Measurements from ENCODE around the gene TCP1. TPM values are rescaled to one million over a fixed set of nuclear protein-coding genes. Genes with fewer than 3 reads are reported as not detected.

The TCP1 gene
- total RNA-seq, 1 experiment from 2014 or later: 412 TPM

GRCh38 chr6:159801935-159802334 lies 12.5 kb upstream of the TCP1 start:
- no peak overlapping the region for H3K18ac ChIP-seq (ENCODE audit: insufficient read length, low read depth, low read length)
- H2BK15ac ChIP-seq (ENCODE audit: low read depth, low read length): no peak overlapping the region
- H3K9ac ChIP-seq (ENCODE audit: extremely low read depth, insufficient read length, low read length): no peak overlapping the region
- no peaks in the 10 kb centered on the region; the same call in 1 of the 2 replicates for H3K4me1 ChIP-seq (ENCODE audit: insufficient read depth, low read length)
- no peak for TF ChIP-seq CTCF (conservative IDR thresholded peaks at IDR 0.05)
- no peak overlapping the region for H3T11ph ChIP-seq (ENCODE audit: low read length)
- H3K79me2 ChIP-seq (ENCODE audit: insufficient read depth, low read length): no peaks in the 10 kb centered on the region
- no peak overlapping the region for H3K56ac ChIP-seq (ENCODE audit: insufficient read length, low read depth, low read length)
- peaks cover 4 to 27% (median 18%) of the 10 kb centered on the region in 3 experiments; a peak in 6 of 7 replicates for H3K36me3 Mint-ChIP-seq (ENCODE audit: insufficient read depth in 1 of 3, low read depth in 3 of 3)
- no CpG with 5 or more reads among the region's 8 CpGs for WGBS (ENCODE audit: extremely low coverage, insufficient read length, low lambda C conversion rate)
- no peak overlapping the region for H3K27ac ChIP-seq (ENCODE audit: insufficient read length, low read depth, low read length)
- no peaks in the 10 kb centered on the region for H3K23me2 ChIP-seq (ENCODE audit: insufficient read length, low read depth, low read length, poor library complexity, severe bottlenecking)
- no peak overlapping the region for H2BK12ac ChIP-seq (ENCODE audit: insufficient read length, low read depth, low read length)
- no peak overlapping the region for H2AFZ ChIP-seq (ENCODE audit: low read length)
- H3K27me3 Mint-ChIP-seq (ENCODE audit: low read depth): no peaks in the 10 kb centered on the region
- peaks cover 4 to 12% of the 10 kb centered on the region in 2 experiments; a peak in 2 of 4 replicates for H3K4me1 Mint-ChIP-seq
- H4K5ac ChIP-seq (ENCODE audit: insufficient read length, low read depth, low read length): no peak overlapping the region
- no peaks in the 10 kb centered on the region for H3K9me3 Mint-ChIP-seq
- H3K4ac ChIP-seq (ENCODE audit: low read depth, low read length): no peak overlapping the region
- no peak overlapping the region for H2BK5ac ChIP-seq (ENCODE audit: insufficient read length, low read length)
- H3K14ac ChIP-seq (ENCODE audit: insufficient read depth, low read length): no peak overlapping the region
- no peak for DNase-seq
- H3K4me2 ChIP-seq (ENCODE audit: insufficient read depth, insufficient read length, low read length): no peak overlapping the region
- H3K9me3 ChIP-seq (ENCODE audit: control insufficient read depth, low read depth, low read length): no peaks in the 10 kb centered on the region
- H3K23ac ChIP-seq (ENCODE audit: insufficient read length, low read depth, low read length): no peak overlapping the region
- H2BK20ac ChIP-seq (ENCODE audit: low read depth, low read length, poor library complexity, severe bottlenecking): no peak overlapping the region
- no peaks in the 10 kb centered on the region for H3K79me1 ChIP-seq (ENCODE audit: insufficient read depth, low read depth, low read length, poor library complexity, severe bottlenecking)
- H4K8ac ChIP-seq (replicated peaks; ENCODE audit: insufficient read length, low read depth, low read length): no peak overlapping the region
- no peak overlapping the region for H3K4me3 Mint-ChIP-seq
- no peaks in the 10 kb centered on the region for H3K27me3 ChIP-seq (ENCODE audit: insufficient read depth, low read length)
- no peak overlapping the region for H2BK120ac ChIP-seq (ENCODE audit: low read depth, low read length, poor library complexity, severe bottlenecking)
- no peak overlapping the region for H2AK5ac ChIP-seq (ENCODE audit: insufficient read length, low read length)
- no peak overlapping the region for H4K91ac ChIP-seq (ENCODE audit: insufficient read length, low read depth, low read length)
- no peak overlapping the region for H3K27ac Mint-ChIP-seq
- H4K20me1 ChIP-seq (ENCODE audit: control insufficient read depth, insufficient read depth, insufficient read length): no peaks in the 10 kb centered on the region

All from H9 (cell line).